ENCODE measurements around the gene AGPAT4.
A peak's percentile ranks its signal among the peaks of the same experiment; 100 is the strongest.

Gene AGPAT4

DNA sequence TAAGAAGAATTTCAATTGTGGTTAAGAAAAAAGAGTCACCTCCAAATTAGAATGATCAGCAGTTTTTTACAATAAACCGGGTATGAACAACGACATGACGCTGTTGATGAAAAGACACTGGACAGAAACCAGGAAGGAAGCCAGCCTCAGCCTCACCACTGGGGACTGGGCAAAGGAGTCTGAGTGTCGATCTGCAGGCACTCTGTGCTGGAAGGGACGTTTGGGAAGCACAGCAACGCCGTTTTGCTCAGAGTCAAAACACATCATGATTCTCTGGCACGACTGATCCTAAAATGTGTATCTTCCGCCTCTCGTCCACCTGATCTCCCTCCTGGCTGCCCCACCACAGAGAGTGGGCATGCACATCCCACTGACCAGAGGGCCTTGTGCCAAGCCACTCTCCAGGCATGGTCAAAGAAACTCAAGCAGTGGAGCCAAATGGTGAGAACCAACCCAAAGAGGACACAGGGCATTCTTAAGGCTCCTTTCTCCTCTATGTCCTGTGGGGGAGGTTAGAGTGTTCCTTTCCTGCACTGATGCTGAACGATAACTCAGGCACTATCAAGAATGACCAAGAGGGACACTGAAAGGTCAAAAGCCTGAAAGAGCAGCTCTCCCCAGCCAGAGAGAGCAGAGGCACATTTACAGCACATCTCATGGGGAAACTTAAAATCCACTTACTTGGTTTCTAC lies 68.8 kb downstream of the AGPAT4 start:
- no peaks in the 10 kb centered on the region for H3F3A ChIP-seq (ENCODE audit: control insufficient read depth, insufficient read depth)
- H3K9me3 ChIP-seq (ENCODE audit: control insufficient read depth, insufficient read depth, low read length) = no peaks in the 10 kb centered on the region
- H3K36me3 ChIP-seq (ENCODE audit: control insufficient read depth, low read length) = no peaks in the 10 kb centered on the region

GRCh38 chr6:161200610-161201370 lies 73.1 kb downstream of the AGPAT4 start:
- Histone ChIP-seq H3K27me3 (ENCODE audit: control insufficient read depth, low read length) (no peaks in the 10 kb centered on the region), H3K36me3 (ENCODE audit: control insufficient read depth, low read length) (no peaks in the 10 kb centered on the region), H3K9me2 (replicated peaks; ENCODE audit: control insufficient read depth, low read length) (no peaks in the 10 kb centered on the region), H3K27ac (ENCODE audit: low read depth, low read length) (no peak overlapping the region), H3K4me1 (ENCODE audit: control insufficient read depth, low read length) (peaks cover 14% of the 10 kb centered on the region), H3K9me3 (ENCODE audit: control insufficient read depth, insufficient read depth, low read length) (no peaks in the 10 kb centered on the region), H3K4me2 (ENCODE audit: low read length) (no peak overlapping the region), H3K4me3 (ENCODE audit: low read length) (no peak overlapping the region), H3F3A (ENCODE audit: control insufficient read depth, insufficient read depth) (no peaks in the 10 kb centered on the region), H4K20me1 (ENCODE audit: control insufficient read depth, insufficient read depth, low read depth, low read length) (no peaks in the 10 kb centered on the region), H3K79me2 (ENCODE audit: control insufficient read depth, low read length) (no peaks in the 10 kb centered on the region)
- TF ChIP-seq, protein P1, sequence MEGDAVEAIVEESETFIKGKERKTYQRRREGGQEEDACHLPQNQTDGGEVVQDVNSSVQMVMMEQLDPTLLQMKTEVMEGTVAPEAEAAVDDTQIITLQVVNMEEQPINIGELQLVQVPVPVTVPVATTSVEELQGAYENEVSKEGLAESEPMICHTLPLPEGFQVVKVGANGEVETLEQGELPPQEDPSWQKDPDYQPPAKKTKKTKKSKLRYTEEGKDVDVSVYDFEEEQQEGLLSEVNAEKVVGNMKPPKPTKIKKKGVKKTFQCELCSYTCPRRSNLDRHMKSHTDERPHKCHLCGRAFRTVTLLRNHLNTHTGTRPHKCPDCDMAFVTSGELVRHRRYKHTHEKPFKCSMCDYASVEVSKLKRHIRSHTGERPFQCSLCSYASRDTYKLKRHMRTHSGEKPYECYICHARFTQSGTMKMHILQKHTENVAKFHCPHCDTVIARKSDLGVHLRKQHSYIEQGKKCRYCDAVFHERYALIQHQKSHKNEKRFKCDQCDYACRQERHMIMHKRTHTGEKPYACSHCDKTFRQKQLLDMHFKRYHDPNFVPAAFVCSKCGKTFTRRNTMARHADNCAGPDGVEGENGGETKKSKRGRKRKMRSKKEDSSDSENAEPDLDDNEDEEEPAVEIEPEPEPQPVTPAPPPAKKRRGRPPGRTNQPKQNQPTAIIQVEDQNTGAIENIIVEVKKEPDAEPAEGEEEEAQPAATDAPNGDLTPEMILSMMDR (IDR thresholded peaks at IDR 0.05; ENCODE audit: low read depth, low read length, poor library complexity, severe bottlenecking) = peak; percentile 41
- no peak for TF ChIP-seq EZH2phosphoT487 (IDR thresholded peaks at IDR 0.05; ENCODE audit: borderline replicate concordance, low read length)

More for the DNA sequence above, 68.8 kb downstream of the AGPAT4 start:
- Histone ChIP-seq H3K79me2 (ENCODE audit: control insufficient read depth, low read length) (no peaks in the 10 kb centered on the region), H3K4me1 (ENCODE audit: control insufficient read depth, low read length) (0 out of 2 replicates have a peak, but pooled peaks cover 3% of the 10 kb centered on the region), H4K20me1 (ENCODE audit: control insufficient read depth, insufficient read depth, low read depth, low read length) (no peaks in the 10 kb centered on the region), H3K27ac (ENCODE audit: low read depth, low read length) (no peak overlapping the region), H3K9me2 (replicated peaks; ENCODE audit: control insufficient read depth, low read length) (no peaks in the 10 kb centered on the region), H3K4me3 (ENCODE audit: low read length) (no peak overlapping the region), H3K4me2 (ENCODE audit: low read length) (no peak overlapping the region), H3K27me3 (ENCODE audit: control insufficient read depth, low read length) (no peaks in the 10 kb centered on the region)
- TF ChIP-seq, protein P1 (IDR thresholded peaks at IDR 0.05; ENCODE audit: low read depth, low read length, poor library complexity, severe bottlenecking) = no peak
- no peak for TF ChIP-seq EZH2phosphoT487 (IDR thresholded peaks at IDR 0.05; ENCODE audit: borderline replicate concordance, low read length)

GRCh38 chr6:161199850-161200249 lies 74.0 kb downstream of the AGPAT4 start:
- H3K79me2 ChIP-seq (ENCODE audit: control insufficient read depth, low read length) = no peaks in the 10 kb centered on the region
- H3K36me3 ChIP-seq (ENCODE audit: control insufficient read depth, low read length) = no peaks in the 10 kb centered on the region
- H3K9me3 ChIP-seq (ENCODE audit: control insufficient read depth, insufficient read depth, low read length) = no peaks in the 10 kb centered on the region
- no peaks in the 10 kb centered on the region for H3F3A ChIP-seq (ENCODE audit: control insufficient read depth, insufficient read depth)
- H3K4me2 ChIP-seq (ENCODE audit: low read length) = no peak overlapping the region
- H3K9me2 ChIP-seq (replicated peaks; ENCODE audit: control insufficient read depth, low read length) = no peaks in the 10 kb centered on the region
- peaks cover 14% of the 10 kb centered on the region for H3K4me1 ChIP-seq (ENCODE audit: control insufficient read depth, low read length)
- TF ChIP-seq, protein P1 (IDR thresholded peaks at IDR 0.05; ENCODE audit: low read depth, low read length, poor library complexity, severe bottlenecking) = no peak
- no peak for TF ChIP-seq EZH2phosphoT487 (IDR thresholded peaks at IDR 0.05; ENCODE audit: borderline replicate concordance, low read length)
- no peaks in the 10 kb centered on the region for H4K20me1 ChIP-seq (ENCODE audit: control insufficient read depth, insufficient read depth, low read depth, low read length)
- H3K27ac ChIP-seq (ENCODE audit: low read depth, low read length) = no peak overlapping the region
- H3K27me3 ChIP-seq (ENCODE audit: control insufficient read depth, low read length) = no peaks in the 10 kb centered on the region
- H3K4me3 ChIP-seq (ENCODE audit: low read length) = no peak overlapping the region

All from DOHH2 (cell line).